T1000 (cell line): ENCODE data around the gene DCLRE1B.

Source experiments
- DNase-seq: peaks from one replicate; lab custom pipeline; 2025; ENCODE audit warnings: mixed read lengths; lab: John Stamatoyannopoulos, UW

Gene DCLRE1B

GRCh38 chr1:113887402-113888175, 17.5 kb upstream of the DCLRE1B start, which contains the start of gene BCL2L15:
TSS of gene BCL2L15 (minus strand) at chr1:113887581. CDS start at chr1:113887375, 206 bp downstream.
- no peak for DNase-seq

- DNase-seq = no peak
Observed at GRCh38 chr1:113890816-113891215, 14.3 kb upstream of the DCLRE1B start.

- no peak for DNase-seq
Observed at GRCh38 chr1:113891631-113892220, 13.4 kb upstream of the DCLRE1B start.

- DNase-seq = no peak
Observed at GRCh38 chr1:113893267-113893666, 11.9 kb upstream of the DCLRE1B start.

- no peak for DNase-seq
Observed at GRCh38 chr1:113895098-113895497, 10.0 kb upstream of the DCLRE1B start.

GRCh38 chr1:113895961-113896360, 9.2 kb upstream of the DCLRE1B start:
- DNase-seq = no peak

GRCh38 chr1:113898241-113898814, 6.8 kb upstream of the DCLRE1B start:
- DNase-seq = no peak

GRCh38 chr1:113899111-113899510, 6.0 kb upstream of the DCLRE1B start:
- no peak for DNase-seq

GRCh38 chr1:113901191-113901590, 3.9 kb upstream of the DCLRE1B start:
- no peak for DNase-seq

- no peak for DNase-seq
Observed at GRCh38 chr1:113903501-113904292, 1.4 kb upstream of the DCLRE1B start.

GRCh38 chr1:113904293-113904673, 843 bp upstream of the DCLRE1B start:
- DNase-seq = no peak

- no peak for DNase-seq
Observed at GRCh38 chr1:113905435-113905861, 322 bp downstream of the DCLRE1B start.

- DNase-seq = no peak
Observed at GRCh38 chr1:113912594-113913311, 7.6 kb downstream of the DCLRE1B start.

GRCh38 chr1:113913312-113913668, 8.2 kb downstream of the DCLRE1B start:
- DNase-seq = no peak

GRCh38 chr1:113913887-113914664, 8.9 kb downstream of the DCLRE1B start:
- DNase-seq = no peak

GRCh38 chr1:113916974-113917373, 11.8 kb downstream of the DCLRE1B start:
- no peak for DNase-seq

GRCh38 chr1:113917400-113918082, 12.4 kb downstream of the DCLRE1B start:
- DNase-seq = no peak

GRCh38 chr1:113918243-113918642, 13.1 kb downstream of the DCLRE1B start:
- DNase-seq = no peak

GRCh38 chr1:113922957-113923356, 17.8 kb downstream of the DCLRE1B start:
- no peak for DNase-seq

- DNase-seq = no peak
Observed at GRCh38 chr1:113924473-113924872, 19.3 kb downstream of the DCLRE1B start.
